AG10803 (cell line): ENCODE data around the gene SIKE1.
"Not testable (repeated sequence)": the region's sequence is repeated elsewhere in the genome, so short reads cannot be mapped to it uniquely, and the experiment has no call there.

Experiments used
- DNase-seq: peaks from one replicate; pipeline ENCODE4 v3.0.0; 2010; ENCODE audit warnings: low read depth
- H3K4me3 ChIP-seq: 2 replicates; pipeline ENCODE4 v1.5.1; 2011; ENCODE audit warnings: mild to moderate bottlenecking, low read length, control low read depth
- CTCF ChIP-seq: conservative IDR thresholded peaks from 2 replicates; pipeline ENCODE4 v1.5.1; 2011; ENCODE audit warnings: mild to moderate bottlenecking, low read length, control low read depth, inconsistent platforms

Gene SIKE1

GRCh38 chr1:114794038-114794437 is 13.6 kb upstream of the SIKE1 start:
- no peak for DNase-seq
- H3K4me3 ChIP-seq = no peak overlapping the region
- no peak for TF ChIP-seq CTCF

- H3K4me3 ChIP-seq = not testable (repeated sequence)
Measured at GRCh38 chr1:114790581-114790980, 10.1 kb upstream of the SIKE1 start.

GRCh38 chr1:114786440-114786839 is 6.0 kb upstream of the SIKE1 start:
- H3K4me3 ChIP-seq, DNase-seq: not testable (repeated sequence)

More at GRCh38 chr1:114790581-114790980, 10.1 kb upstream of the SIKE1 start:
- DNase-seq = not testable (repeated sequence)

- DNase-seq = no peak
- no peak overlapping the region for H3K4me3 ChIP-seq
- no peak for TF ChIP-seq CTCF
Measured at GRCh38 chr1:114782476-114782875, 2.0 kb upstream of the SIKE1 start.

- DNase-seq = no peak
- H3K4me3 ChIP-seq = peak overlapping the region; percentile 92
- no peak for TF ChIP-seq CTCF
Measured at GRCh38 chr1:114779722-114780121, 763 bp downstream of the SIKE1 start.

- not testable (repeated sequence) for DNase-seq, H3K4me3 ChIP-seq
Measured at GRCh38 chr1:114776726-114777125, 3.8 kb downstream of the SIKE1 start.

- H3K4me3 ChIP-seq = no peak overlapping the region
- TF ChIP-seq CTCF = no peak
- no peak for DNase-seq
Measured at GRCh38 chr1:114771992-114772391, 8.5 kb downstream of the SIKE1 start.

- DNase-seq = no peak
- TF ChIP-seq CTCF = no peak
- no peak overlapping the region for H3K4me3 ChIP-seq
Measured at GRCh38 chr1:114770989-114771388, 9.5 kb downstream of the SIKE1 start.

GRCh38 chr1:114764689-114765088 is 15.8 kb downstream of the SIKE1 start:
- peak; percentile 6; the same call in 1 of the 2 replicates for TF ChIP-seq CTCF
- no peak for DNase-seq
- H3K4me3 ChIP-seq = no peak overlapping the region
